ENCODE results near the gene PRKN. TPM values are rescaled to one million over a fixed set of nuclear protein-coding genes. Genes with fewer than 3 reads are reported as not detected.

Gene PRKN
- total RNA-seq, 1 experiment from 2014 or later: 2.0 TPM

- no peak for TF ChIP-seq CTCF (conservative IDR thresholded peaks at IDR 0.05)
- Histone ChIP-seq H3K56ac (ENCODE audit: insufficient read length, low read depth, low read length) (no peak overlapping the region), H3K23ac (ENCODE audit: insufficient read length, low read depth, low read length) (no peak overlapping the region), H3K27ac (ENCODE audit: insufficient read length, low read depth, low read length) (no peak overlapping the region), H2BK15ac (ENCODE audit: low read depth, low read length) (no peak overlapping the region), H2BK12ac (ENCODE audit: insufficient read length, low read depth, low read length) (no peak overlapping the region), H3K9ac (ENCODE audit: extremely low read depth, insufficient read length, low read length) (no peak overlapping the region), H3K79me2 (ENCODE audit: insufficient read depth, low read length) (no peaks in the 10 kb centered on the region), H3K27me3 (ENCODE audit: insufficient read depth, low read length) (no peaks in the 10 kb centered on the region), H3K4ac (ENCODE audit: low read depth, low read length) (no peak overlapping the region), H2AFZ (ENCODE audit: low read length) (no peak overlapping the region), H4K5ac (ENCODE audit: insufficient read length, low read depth, low read length) (no peak overlapping the region), H2BK120ac (ENCODE audit: low read depth, low read length, poor library complexity, severe bottlenecking) (no peak overlapping the region), H3T11ph (ENCODE audit: low read length) (no peak overlapping the region), H3K23me2 (ENCODE audit: insufficient read length, low read depth, low read length, poor library complexity, severe bottlenecking) (no peaks in the 10 kb centered on the region), H4K20me1 (ENCODE audit: control insufficient read depth, insufficient read depth, insufficient read length) (no peaks in the 10 kb centered on the region), H3K14ac (ENCODE audit: insufficient read depth, low read length) (no peak overlapping the region), H4K8ac (replicated peaks; ENCODE audit: insufficient read length, low read depth, low read length) (no peak overlapping the region), H3K79me1 (ENCODE audit: insufficient read depth, low read depth, low read length, poor library complexity, severe bottlenecking) (no peaks in the 10 kb centered on the region), H2BK5ac (ENCODE audit: insufficient read length, low read length) (no peak overlapping the region), H4K91ac (ENCODE audit: insufficient read length, low read depth, low read length) (no peak overlapping the region), H3K4me1 (ENCODE audit: insufficient read depth, low read length) (no peaks in the 10 kb centered on the region), H3K9me3 (ENCODE audit: control insufficient read depth, low read depth, low read length) (no peaks in the 10 kb centered on the region), H2AK5ac (ENCODE audit: insufficient read length, low read length) (no peak overlapping the region), H3K4me2 (ENCODE audit: insufficient read depth, insufficient read length, low read length) (no peak overlapping the region), H2BK20ac (ENCODE audit: low read depth, low read length, poor library complexity, severe bottlenecking) (no peak overlapping the region), H3K18ac (ENCODE audit: insufficient read length, low read depth, low read length) (no peak overlapping the region)
- Mint-ChIP-seq H3K27ac (no peak overlapping the region), H3K27me3 (ENCODE audit: low read depth) (no peaks in the 10 kb centered on the region), H3K4me3 (no peak overlapping the region), H3K36me3 (ENCODE audit: insufficient read depth in 1 of 3, low read depth in 3 of 3) (peaks cover 1 to 4% (median 4%) of the 10 kb centered on the region in 3 experiments; a peak in 4 of 7 replicates), H3K9me3 (peaks cover 11 to 23% of the 10 kb centered on the region in 2 experiments; a peak in 4 of 5 replicates), H3K4me1 (peaks cover 6 to 7% of the 10 kb centered on the region in 2 experiments)
- WGBS (ENCODE audit: extremely low coverage, insufficient read length, low lambda C conversion rate): no CpG with 5 or more reads among the region's 1 CpG
- DNase-seq: no peak
These were observed 1391.1 kb downstream of the PRKN start for GRCh38 chr6:161336479-161336878.
